Endothelial cell of umbilical vein (primary cell): Measurements from ENCODE around the gene SLC15A3. TPM values are rescaled to one million over a fixed set of nuclear protein-coding genes. Genes with fewer than 3 reads are reported as not detected.
"Not testable (repeated sequence)": the region's sequence is repeated elsewhere in the genome, so short reads cannot be mapped to it uniquely, and the experiment has no call there.

Experiments
- BruUV-seq: library from RNA; stranded (reverse); fragments of 400-500 nt; replicated peaks from 2 replicates; lab custom pipeline; 2021; lab: Mats Ljungman, UMichigan
- CTCF ChIA-PET: fragments of 300-600, 350-600 bp; sonication (Branson Sonifier 250); formaldehyde crosslinking; loops from one replicate; lab custom pipeline; 2021; ENCODE audit warnings: antibody characterized with exemption, inconsistent platforms; lab: Charles Lee
- POLR2A ChIA-PET: fragments of 300-600, 350-600 bp; sonication (Branson Sonifier 250); formaldehyde crosslinking; loops from one replicate; lab custom pipeline; 2021; ENCODE audit warnings: antibody characterized with exemption, inconsistent platforms; lab: Charles Lee
- DNase-seq: peaks from one replicate; pipeline ENCODE4 v3.0.0-alpha.2; 2011; ENCODE audit warnings: low read depth, low spot score
- FAIRE-seq: peaks from 2 replicates; lab custom pipeline; 2011; peaks lifted over from hg19 to GRCh38; lab: Jason Lieb, UNC
- H2AFZ ChIP-seq: 2 replicates; pipeline ENCODE4 v1.6.0; 2012; ENCODE audit warnings: low read depth, low read length, control low read depth, inconsistent platforms
- H3K27ac ChIP-seq: 2 replicates; pipeline ENCODE4 v1.5.1; 2011; ENCODE audit warnings: low read depth, mild to moderate bottlenecking, control low read depth, low read length, moderate library complexity; ENCODE audit not compliant: insufficient read depth
- H3K27me3 ChIP-seq, 2 experiments: 2 replicates each; pipeline versions ENCODE4 v1.6.0 to v1.6.1; 2011; ENCODE audit warnings: low read length in 2 of 2, mixed read lengths in 1 of 2; ENCODE audit not compliant: control insufficient read depth in 2 of 2, insufficient read depth in 2 of 2
- H3K36me3 ChIP-seq, 2 experiments: 2 replicates in 1 of 2; 3 replicates in 1 of 2; pipeline ENCODE4 v1.5.1; 2011; ENCODE audit warnings: low read length in 2 of 2, mild to moderate bottlenecking in 1 of 2, moderate library complexity in 1 of 2; ENCODE audit not compliant: control insufficient read depth in 2 of 2, insufficient read depth in 2 of 2; ENCODE audit errors: extremely low read depth in 1 of 2
- H3K4me1 ChIP-seq: 3 replicates; pipeline ENCODE4 v1.5.1; 2011; ENCODE audit warnings: mild to moderate bottlenecking, low read length; ENCODE audit not compliant: control insufficient read depth, insufficient read depth; ENCODE audit errors: extremely low read depth
- H3K4me2 ChIP-seq: 2 replicates; pipeline ENCODE4 v1.6.1; 2011; ENCODE audit warnings: low read length, control low read depth, mixed read lengths; ENCODE audit not compliant: insufficient read depth
- H3K4me3 ChIP-seq, 3 experiments: fragments of 200-600 bp in 1 of 3; sonication (generic), shearing (Covaris generic) in 1 of 3; replicated peaks in 1 of 3; 2 replicates each; pipeline ENCODE4 v1.5.1; 2011 to 2016; ENCODE audit warnings: control low read depth in 3 of 3, low read length in 3 of 3, mild to moderate bottlenecking in 2 of 3, inconsistent platforms in 1 of 3, low read depth in 1 of 3, moderate library complexity in 1 of 3; ENCODE audit not compliant: insufficient read depth in 1 of 3
- H3K79me2 ChIP-seq: 2 replicates; pipeline ENCODE4 v1.6.0; 2012; ENCODE audit warnings: low read length, inconsistent platforms; ENCODE audit not compliant: control insufficient read depth, insufficient read depth
- H3K9ac ChIP-seq: replicated peaks from 2 replicates; pipeline ENCODE3; 2011; ENCODE audit warnings: low read length, control low read depth; ENCODE audit not compliant: insufficient read depth; ENCODE audit errors: extremely low read depth
- H3K9me1 ChIP-seq: replicated peaks from 3 replicates; pipeline ENCODE4 v1.6.0; 2011; ENCODE audit warnings: mild to moderate bottlenecking, low read length; ENCODE audit not compliant: control insufficient read depth, insufficient read depth; ENCODE audit errors: extremely low read depth
- H3K9me3 ChIP-seq: replicated peaks from 2 replicates; pipeline ENCODE4 v1.5.1; 2012; ENCODE audit warnings: low read length, inconsistent platforms; ENCODE audit not compliant: control insufficient read depth, insufficient read depth
- H4K20me1 ChIP-seq: replicated peaks from 2 replicates; pipeline ENCODE3; 2011; ENCODE audit warnings: mild to moderate bottlenecking, low read length; ENCODE audit not compliant: control insufficient read depth, insufficient read depth; ENCODE audit errors: extremely low read depth
- JUN ChIP-seq: IDR thresholded peaks from 2 replicates; pipeline ENCODE4 v1.6.1; 2011; ENCODE audit warnings: borderline replicate concordance, low read depth; ENCODE audit not compliant: insufficient read length, insufficient read depth
- dilution Hi-C: fragments of 300-500 bp; cut with MboI; formaldehyde crosslinking; loops from one replicate; pipeline ENCODE4 v1.15.0; 2019; ENCODE audit warnings: low sequenced_read_pairs; ENCODE audit not compliant: extremely low pct_ligation_motif_present
- intact Hi-C: fragments of 100-400 bp; cut with micrococcal nuclease; formaldehyde crosslinking; loops from one replicate; pipeline ENCODE4 v1.10.0; 2022
- polyA plus RNA-seq, 4 experiments: library from polyadenylated mRNA; depleted of rRNA in 3 of 4; stranded (reverse) in 3 of 4; unstranded in 1 of 4; fragments of >200 nt; gene quantifications; 2 replicates each; pipeline versions ENCODE4 v1.2.1 to v1.2.3, GENCODE V29; 2011 to 2012; ENCODE audit warnings: missing spikeins in 1 of 4
- total RNA-seq: library from RNA; stranded (reverse); gene quantifications from 2 replicates; pipeline ENCODE4 v1.2.3, GENCODE V29; 2021

Gene SLC15A3
- total and polyA plus RNA-seq, 2 donors (not counting 3 experiments of a cell fraction or from before 2014, with no cell fraction given), result 3.3 to 4.4 TPM

DNA sequence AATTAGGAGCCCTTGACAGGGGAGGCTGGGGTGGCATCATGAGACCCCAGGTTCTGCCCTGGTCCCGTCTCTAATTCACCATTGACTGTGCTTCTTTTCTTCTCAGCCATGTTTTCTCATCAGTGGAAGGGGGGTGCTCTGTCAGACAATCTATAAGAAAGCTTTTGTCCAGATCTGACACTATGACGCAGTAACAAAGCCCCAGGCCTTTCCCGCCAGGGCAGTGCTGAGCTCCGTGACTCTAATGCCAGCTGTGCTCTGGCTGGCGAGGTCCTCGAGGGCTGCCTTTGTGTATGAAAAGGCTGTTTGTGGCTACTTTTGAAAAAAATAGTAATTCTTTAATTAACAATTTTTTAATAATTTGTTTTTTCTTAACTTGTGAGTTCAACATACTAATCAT lies 22.8 kb upstream of the SLC15A3 start:
- DNase-seq (no peak), FAIRE-seq (no peak)
- no peak for TF ChIP-seq JUN
- H3K27me3 ChIP-seq, result peaks cover 0 to 3% of the 10 kb centered on the region in 2 experiments
- H4K20me1 ChIP-seq, result no peaks in the 10 kb centered on the region
- H3K4me1 ChIP-seq, result no peaks in the 10 kb centered on the region
- no peak overlapping the region for H2AFZ ChIP-seq
- no peak overlapping the region for H3K4me3 ChIP-seq
- H3K79me2 ChIP-seq, result no peaks in the 10 kb centered on the region
- intact Hi-C loops (no loop called here), dilution Hi-C loops (no loop called here)
- H3K4me2 ChIP-seq, result no peak overlapping the region
- H3K27ac ChIP-seq, result no peak overlapping the region
- POLR2A ChIA-PET, result no interaction called here
- no peaks in the 10 kb centered on the region for H3K9me3 ChIP-seq
- CTCF ChIA-PET, result no interaction called here
- no peaks in the 10 kb centered on the region for H3K9me1 ChIP-seq
- BruUV-seq, result no TSS peak
- H3K36me3 ChIP-seq, result no peaks in the 10 kb centered on the region
- no peak overlapping the region for H3K9ac ChIP-seq

DNA sequence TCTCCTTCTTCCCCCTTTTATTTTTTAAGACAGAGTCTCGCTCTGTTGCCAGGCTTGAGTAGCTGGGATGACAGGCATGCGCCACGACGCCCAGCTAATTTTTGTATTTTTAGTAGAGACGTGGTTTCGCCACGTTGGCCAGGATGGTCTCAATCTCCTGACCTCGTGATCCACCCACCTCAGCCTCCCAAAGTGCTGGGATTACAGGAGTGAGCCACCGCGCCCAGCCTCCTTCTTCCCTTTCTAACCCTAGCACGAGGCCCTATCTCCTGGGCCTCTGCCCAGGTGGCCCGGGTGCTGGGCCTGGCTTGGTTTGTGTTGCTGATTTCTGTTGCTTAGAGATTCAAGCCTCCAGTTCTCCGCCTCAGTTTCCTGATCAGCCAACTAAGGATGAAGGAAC lies 22.3 kb upstream of the SLC15A3 start:
- CTCF ChIA-PET, H3K27ac ChIP-seq, H3K4me1 ChIP-seq, H3K27me3 ChIP-seq, H3K9ac ChIP-seq, dilution Hi-C loops, H2AFZ ChIP-seq, DNase-seq, H3K4me2 ChIP-seq, BruUV-seq, H3K79me2 ChIP-seq, H4K20me1 ChIP-seq, H3K9me3 ChIP-seq, H3K9me1 ChIP-seq, H3K4me3 ChIP-seq, H3K36me3 ChIP-seq, POLR2A ChIA-PET, FAIRE-seq, intact Hi-C loops: not testable (repeated sequence)
